Type B pancreatic cell (in vitro differentiated cells): Measurements from ENCODE around the gene TESMIN. TPM values are rescaled to one million over a fixed set of nuclear protein-coding genes. Genes with fewer than 3 reads are reported as not detected.

Source experiments
- DNase-seq: peaks from one replicate; pipeline ENCODE4 v3.0.0; 2021; ENCODE audit warnings: mixed read lengths; ENCODE audit not compliant: unreplicated experiment; ENCODE audit errors: extremely low spot score
- H3K27ac Mint-ChIP-seq: 2 replicates; pipeline ENCODE4 v1.8.0; 2021; ENCODE audit warnings: mild to moderate bottlenecking, mixed read lengths
- H3K27me3 Mint-ChIP-seq: 2 replicates; pipeline ENCODE4 v1.8.0; 2021; ENCODE audit warnings: mixed read lengths
- H3K36me3 Mint-ChIP-seq: 2 replicates; pipeline ENCODE4 v1.8.0; 2021; ENCODE audit warnings: mixed read lengths
- H3K4me1 Mint-ChIP-seq: one replicate; pipeline ENCODE4 v1.8.0; 2021; ENCODE audit warnings: mixed read lengths; ENCODE audit not compliant: unreplicated experiment
- H3K4me3 Mint-ChIP-seq: 2 replicates; pipeline ENCODE4 v1.8.0; 2021; ENCODE audit warnings: mild to moderate bottlenecking, mixed read lengths
- H3K9me3 Mint-ChIP-seq: 2 replicates; pipeline ENCODE4 v1.8.0; 2021; ENCODE audit warnings: mixed read lengths
- CTCF ChIP-seq: fragments of 200-600 bp; sonication (generic); conservative IDR thresholded peaks from 2 replicates; pipeline ENCODE4 v1.5.0; 2021; ENCODE audit warnings: antibody characterized with exemption, mild to moderate bottlenecking
- total RNA-seq: library from RNA; stranded (reverse); gene quantifications from 2 replicates; pipeline ENCODE4 v1.2.1, GENCODE V29; 2021; ENCODE audit warnings: low replicate concordance

The TESMIN gene
- total RNA-seq, 1 donor from 2014 or later = 6.7 TPM

GRCh38 chr11:68665436-68665835, 85.9 kb downstream of the TESMIN start:
- no peak for TF ChIP-seq CTCF
- no peak for DNase-seq
- Mint-ChIP-seq H3K4me1 (peaks cover 7% of the 10 kb centered on the region), H3K27ac (no peak overlapping the region), H3K36me3 (no peaks in the 10 kb centered on the region), H3K9me3 (peaks cover 4% of the 10 kb centered on the region), H3K4me3 (no peak overlapping the region), H3K27me3 (peaks cover 21% of the 10 kb centered on the region)

DNA sequence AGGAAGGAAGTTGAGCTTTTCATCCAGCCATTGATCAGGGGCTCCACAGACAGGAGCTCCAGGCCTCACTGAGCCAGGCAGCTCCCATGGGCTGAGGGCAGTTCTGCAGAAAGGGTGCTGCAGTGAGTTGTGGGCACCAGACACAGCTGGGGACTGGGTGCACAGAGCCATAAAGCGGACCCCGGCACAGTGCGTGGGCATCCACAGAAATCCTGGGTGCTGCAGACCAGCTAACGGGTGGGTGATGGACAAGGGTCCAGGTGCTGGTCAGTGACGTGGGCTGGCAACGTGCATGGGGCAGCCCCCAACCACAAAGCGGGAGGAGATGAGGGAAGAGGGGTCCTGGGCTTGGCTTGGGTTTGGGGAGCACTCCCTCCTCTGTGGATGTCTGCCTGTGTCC, 86.4 kb downstream of the TESMIN start:
- peaks cover 4% of the 10 kb centered on the region for H3K9me3 Mint-ChIP-seq
- H3K4me1 Mint-ChIP-seq = peaks cover 7% of the 10 kb centered on the region
- H3K36me3 Mint-ChIP-seq = no peaks in the 10 kb centered on the region
- peaks cover 21% of the 10 kb centered on the region for H3K27me3 Mint-ChIP-seq
- H3K27ac Mint-ChIP-seq = no peak overlapping the region
- no peak for TF ChIP-seq CTCF
- H3K4me3 Mint-ChIP-seq = no peak overlapping the region
- DNase-seq = no peak

- Mint-ChIP-seq H3K27ac (no peak overlapping the region), H3K36me3 (no peaks in the 10 kb centered on the region), H3K4me3 (no peak overlapping the region), H3K27me3 (peaks cover 21% of the 10 kb centered on the region), H3K4me1 (peaks cover 10% of the 10 kb centered on the region), H3K9me3 (peaks cover 4% of the 10 kb centered on the region)
- TF ChIP-seq CTCF = no peak
- no peak for DNase-seq
Measured at GRCh38 chr11:68664141-68664540, 87.2 kb downstream of the TESMIN start.

GRCh38 chr11:68663482-68664010, 87.8 kb downstream of the TESMIN start:
- Mint-ChIP-seq H3K4me1 (peaks cover 16% of the 10 kb centered on the region), H3K36me3 (no peaks in the 10 kb centered on the region), H3K9me3 (peaks cover 4% of the 10 kb centered on the region), H3K27me3 (peaks cover 25% of the 10 kb centered on the region), H3K27ac (no peak overlapping the region), H3K4me3 (no peak overlapping the region)
- no peak for DNase-seq
- TF ChIP-seq CTCF = no peak

GRCh38 chr11:68661697-68662603, 89.4 kb downstream of the TESMIN start:
- H3K9me3 Mint-ChIP-seq = peaks cover 4% of the 10 kb centered on the region
- DNase-seq = no peak
- no peak overlapping the region for H3K4me3 Mint-ChIP-seq
- H3K27ac Mint-ChIP-seq = no peak overlapping the region
- peaks cover 21% of the 10 kb centered on the region for H3K4me1 Mint-ChIP-seq
- H3K36me3 Mint-ChIP-seq = no peaks in the 10 kb centered on the region
- peaks cover 26% of the 10 kb centered on the region for H3K27me3 Mint-ChIP-seq
- TF ChIP-seq CTCF = no peak
